Measurements from ENCODE around the gene PRTN3. TPM values are rescaled to one million over a fixed set of nuclear protein-coding genes. Genes with fewer than 3 reads are reported as not detected.
"Not testable (repeated sequence)": the region's sequence is repeated elsewhere in the genome, so short reads cannot be mapped to it uniquely, and the experiment has no call there.

The PRTN3 gene
- polyA plus RNA-seq, 1 of the 3 experiments (the other 2 are of a cell fraction), result not detected

DNA sequence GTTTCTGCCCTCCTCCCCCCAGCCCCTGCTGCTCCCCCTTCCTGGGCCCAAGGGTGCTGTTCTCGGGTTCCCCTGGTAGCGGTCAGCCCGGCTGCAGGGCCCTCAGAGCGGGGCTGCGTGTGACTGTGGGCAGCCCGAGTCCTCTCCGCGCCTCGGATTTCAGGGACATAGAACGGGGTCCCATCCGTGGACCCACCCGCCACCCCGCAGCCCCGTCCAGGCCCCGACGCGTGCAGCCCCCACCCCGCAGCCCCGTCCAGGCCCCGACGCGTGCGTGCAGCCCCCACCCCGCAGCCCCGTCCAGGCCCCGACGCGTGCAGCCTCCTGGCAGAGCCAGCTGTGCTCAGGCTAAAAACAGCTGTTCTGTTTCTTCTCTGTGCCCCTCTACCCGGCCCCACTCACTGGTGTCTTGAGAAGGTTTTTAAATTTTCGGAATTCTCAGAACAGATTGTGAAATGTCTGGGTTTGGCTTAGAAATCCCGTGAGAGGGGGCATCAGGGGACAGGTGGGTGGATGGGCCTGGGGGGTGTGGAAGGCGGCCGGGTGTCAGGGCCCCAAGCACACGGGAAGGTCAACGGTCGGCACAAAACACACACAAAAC, 5.5 kb upstream of the PRTN3 start:
- POLR2A ChIA-PET, result no interaction called here
- DNase-seq, result peak; percentile 53
- no peak overlapping the region for H2AFZ ChIP-seq (ENCODE audit: low read depth)

GRCh38 chr19:842802-843179, 2.0 kb downstream of the PRTN3 start:
- H3K27me3 ChIP-seq (ENCODE audit: insufficient read depth), result peaks cover 65% of the 10 kb centered on the region
- H3K4me1 ChIP-seq (ENCODE audit: control insufficient read depth in 1 of 2, insufficient read depth in 2 of 2, low read depth in 1 of 2, low read length in 1 of 2); H3K36me3 ChIP-seq (replicated peaks in 1 of 2; ENCODE audit: control insufficient read depth in 1 of 2, insufficient read depth in 2 of 2, low read length in 1 of 2); H3K9me3 ChIP-seq; DNase-seq; H3K27ac ChIP-seq (ENCODE audit: low read depth in 2 of 2, low read length in 1 of 2); POLR2A ChIA-PET; H3K9ac ChIP-seq; H3K4me3 ChIP-seq (ENCODE audit: low read depth in 2 of 2, low read length in 1 of 2); H3K9me2 ChIP-seq; H3F3A ChIP-seq (replicated peaks; ENCODE audit: insufficient read depth); H3K79me2 ChIP-seq (ENCODE audit: insufficient read depth); H2AFZ ChIP-seq (ENCODE audit: low read depth); H3K4me2 ChIP-seq; H4K20me1 ChIP-seq (ENCODE audit: insufficient read depth): not testable (repeated sequence)
- WGBS (ENCODE audit: low lambda C conversion rate), result 50% methylated on average over 7 of the region's 7 CpGs
- CTCF ChIA-PET, result interaction anchor here (0.9 to 2.1 kb wide), 2 partner anchors 14 to 18 kb away, joined by 3 to 7 read pairs; no protein-coding TSS in a partner anchor

More for the DNA sequence above, 5.5 kb upstream of the PRTN3 start:
- Histone ChIP-seq H3K9me3 (no peaks in the 10 kb centered on the region), H3K27ac (ENCODE audit: low read depth in 2 of 2, low read length in 1 of 2) (no peak overlapping the region), H3K9me2 (no peaks in the 10 kb centered on the region), H3K36me3 (replicated peaks in 1 of 2; ENCODE audit: control insufficient read depth in 1 of 2, insufficient read depth in 2 of 2, low read length in 1 of 2) (no peaks in the 10 kb centered on the region), H4K20me1 (ENCODE audit: insufficient read depth) (no peaks in the 10 kb centered on the region), H3K79me2 (ENCODE audit: insufficient read depth) (no peaks in the 10 kb centered on the region), H3K4me3 (ENCODE audit: low read depth in 2 of 2, low read length in 1 of 2) (no peak overlapping the region), H3F3A (replicated peaks; ENCODE audit: insufficient read depth) (peaks cover 5% of the 10 kb centered on the region), H3K27me3 (ENCODE audit: insufficient read depth) (peaks cover 72% of the 10 kb centered on the region), H3K9ac (no peak overlapping the region), H3K4me2 (no peak overlapping the region), H3K4me1 (ENCODE audit: control insufficient read depth in 1 of 2, insufficient read depth in 2 of 2, low read depth in 1 of 2, low read length in 1 of 2) (no peaks in the 10 kb centered on the region)
- 48% methylated on average over 32 of the region's 36 CpGs for WGBS (ENCODE audit: low lambda C conversion rate)
- CTCF ChIA-PET, result no interaction called here
- no peak for TF ChIP-seq IRF3 (IDR thresholded peaks at IDR 0.05; ENCODE audit: low read depth, low read length)
- no peak for TF ChIP-seq SMC3 (IDR thresholded peaks at IDR 0.05; ENCODE audit: low read depth, low read length)
- no peak for TF ChIP-seq POLR2AphosphoS5 (IDR thresholded peaks at IDR 0.05; ENCODE audit: low read depth, low read length)
- no peak for TF ChIP-seq GABPA (IDR thresholded peaks at IDR 0.05; ENCODE audit: low read depth)
- TF ChIP-seq FOXJ3 (CRISPR knock-in tag; IDR thresholded peaks at IDR 0.05), result no peak
- TF ChIP-seq EP300 (IDR thresholded peaks at IDR 0.05; ENCODE audit: borderline replicate concordance in 1 of 2, low read depth in 1 of 2, low read length in 1 of 2), result no peak
- TF ChIP-seq GATA2 (CRISPR knock-in tag; IDR thresholded peaks at IDR 0.05), result no peak
- no peak for TF ChIP-seq MEF2A (IDR thresholded peaks at IDR 0.05; ENCODE audit: borderline replicate concordance, low read depth)
- no peak for TF ChIP-seq USF1 (IDR thresholded peaks at IDR 0.05; ENCODE audit: borderline replicate concordance, low read depth)
- no peak for TF ChIP-seq JUND (IDR thresholded peaks at IDR 0.05)
- TF ChIP-seq TEAD4 (IDR thresholded peaks at IDR 0.05; ENCODE audit: borderline replicate concordance, insufficient read depth), result no peak

Measured in SK-N-SH (cell line).